Lower lobe of right lung (tissue), 2 donors: Measurements from ENCODE around the gene PRKCH. TPM values are rescaled to one million over a fixed set of nuclear protein-coding genes. Genes with fewer than 3 reads are reported as not detected.
"Not testable (repeated sequence)": the region's sequence is repeated elsewhere in the genome, so short reads cannot be mapped to it uniquely, and the experiment has no call there.

Experiments
- ATAC-seq, 2 donors: fragments of 200-7000 bp; cut with Tn5 transposase; one replicate each; pipeline ENCODE4 v1.9.1; 2020 to 2022; ENCODE audit warnings: mild to moderate bottlenecking in 2 of 2, moderate library complexity in 2 of 2
- DNase-seq: peaks from one replicate; pipeline ENCODE4 v3.0.0-alpha.2; 2020
- H3K27ac ChIP-seq: fragments of 200-600 bp; one replicate; pipeline ENCODE4 v1.8.0; 2022
- H3K27me3 ChIP-seq: fragments of 200-600 bp; one replicate; pipeline ENCODE4 v1.8.0; 2022; ENCODE audit warnings: low read depth
- H3K36me3 ChIP-seq: fragments of 200-600 bp; one replicate; pipeline ENCODE4 v1.8.0; 2022; ENCODE audit warnings: mild to moderate bottlenecking
- H3K4me1 ChIP-seq: fragments of 200-600 bp; one replicate; pipeline ENCODE4 v1.8.0; 2022
- H3K4me3 ChIP-seq: fragments of 200-600 bp; one replicate; pipeline ENCODE4 v1.8.0; 2022; ENCODE audit warnings: mild to moderate bottlenecking
- H3K9me3 ChIP-seq: fragments of 200-600 bp; one replicate; pipeline ENCODE4 v1.8.0; 2022
- intact Hi-C: fragments of 100-400 bp; cut with DNase I; formaldehyde crosslinking; loops from one replicate; pipeline ENCODE4 v1.11.0; 2022
- total RNA-seq: library from RNA; stranded (reverse); fragmentation: NEBNext Ultra II Directional; extraction: Animal tissue kit (Norgen Biotek cat#: 25700); gene quantifications from one replicate; pipeline ENCODE4 v1.2.1, GENCODE V29; 2021
- TF ChIP-seq, protein P1 (sequence below): fragments of 200-600 bp; IDR thresholded peaks from one replicate; pipeline ENCODE4 v1.8.0; 2022; ENCODE audit warnings: antibody characterized with exemption, mild to moderate bottlenecking
- donor health status: DM: no; HTN: yes; CAD: no; lungs with severe emphysema.

PRKCH gene
- total RNA-seq, 1 donor from 2014 or later = 60.9 TPM

DNA sequence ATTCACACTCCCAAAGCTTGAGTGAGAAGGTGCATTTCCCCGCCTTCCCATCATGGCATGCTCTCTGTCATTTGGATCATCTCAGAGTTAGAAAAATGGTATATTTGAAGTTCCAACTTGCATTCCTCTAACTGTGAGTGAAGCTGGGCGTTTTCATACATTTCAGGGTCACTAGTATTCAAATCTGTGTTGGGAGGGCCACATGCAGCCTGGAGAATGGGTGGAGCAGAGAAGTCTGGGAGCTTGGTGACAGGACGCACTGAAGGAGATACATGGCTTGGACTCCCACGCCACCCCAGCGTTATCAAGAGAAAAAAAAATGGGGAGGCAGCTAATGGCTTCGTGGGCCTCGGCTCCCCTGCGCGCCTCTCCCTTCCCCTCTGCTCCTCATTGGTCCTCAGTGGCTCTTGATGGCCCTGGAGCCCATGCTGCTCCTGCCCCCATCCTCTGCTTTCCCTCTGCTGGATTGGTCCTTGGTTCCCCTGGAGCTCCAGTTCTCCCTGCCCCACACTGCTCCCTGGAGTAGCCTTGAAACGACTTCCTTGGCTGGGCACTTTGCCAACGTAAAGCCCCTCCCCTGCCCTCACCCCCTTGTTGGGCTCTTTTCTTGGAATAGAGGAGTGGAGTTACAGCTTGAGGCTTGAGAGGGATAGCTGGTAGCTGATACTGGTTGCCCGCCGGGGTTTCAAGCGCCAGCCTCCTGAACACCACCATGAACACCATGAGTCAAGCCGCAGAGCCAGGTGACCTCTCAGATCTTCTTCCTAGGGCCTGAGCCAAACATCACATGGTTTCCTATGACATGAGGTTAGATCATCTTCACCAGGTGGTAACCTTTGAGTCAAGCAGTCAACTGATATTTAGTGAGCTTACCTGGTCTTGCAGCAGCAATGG lies 139.6 kb downstream of the PRKCH start:
- Histone ChIP-seq H3K9me3 (no peaks in the 10 kb centered on the region), H3K4me1 (peaks cover 7% of the 10 kb centered on the region), H3K27me3 (no peaks in the 10 kb centered on the region), H3K36me3 (peaks cover 25% of the 10 kb centered on the region), H3K27ac (no peak overlapping the region), H3K4me3 (no peak overlapping the region)
- no peak for DNase-seq
- intact Hi-C loops = loop anchor here (10.0 kb wide), 2 partner anchors 274 to 374 kb away; no protein-coding TSS in a partner anchor
- ATAC-seq = peak in 1 of 2 donors; percentile 27
- TF ChIP-seq, protein P1, sequence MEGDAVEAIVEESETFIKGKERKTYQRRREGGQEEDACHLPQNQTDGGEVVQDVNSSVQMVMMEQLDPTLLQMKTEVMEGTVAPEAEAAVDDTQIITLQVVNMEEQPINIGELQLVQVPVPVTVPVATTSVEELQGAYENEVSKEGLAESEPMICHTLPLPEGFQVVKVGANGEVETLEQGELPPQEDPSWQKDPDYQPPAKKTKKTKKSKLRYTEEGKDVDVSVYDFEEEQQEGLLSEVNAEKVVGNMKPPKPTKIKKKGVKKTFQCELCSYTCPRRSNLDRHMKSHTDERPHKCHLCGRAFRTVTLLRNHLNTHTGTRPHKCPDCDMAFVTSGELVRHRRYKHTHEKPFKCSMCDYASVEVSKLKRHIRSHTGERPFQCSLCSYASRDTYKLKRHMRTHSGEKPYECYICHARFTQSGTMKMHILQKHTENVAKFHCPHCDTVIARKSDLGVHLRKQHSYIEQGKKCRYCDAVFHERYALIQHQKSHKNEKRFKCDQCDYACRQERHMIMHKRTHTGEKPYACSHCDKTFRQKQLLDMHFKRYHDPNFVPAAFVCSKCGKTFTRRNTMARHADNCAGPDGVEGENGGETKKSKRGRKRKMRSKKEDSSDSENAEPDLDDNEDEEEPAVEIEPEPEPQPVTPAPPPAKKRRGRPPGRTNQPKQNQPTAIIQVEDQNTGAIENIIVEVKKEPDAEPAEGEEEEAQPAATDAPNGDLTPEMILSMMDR = no peak

DNA sequence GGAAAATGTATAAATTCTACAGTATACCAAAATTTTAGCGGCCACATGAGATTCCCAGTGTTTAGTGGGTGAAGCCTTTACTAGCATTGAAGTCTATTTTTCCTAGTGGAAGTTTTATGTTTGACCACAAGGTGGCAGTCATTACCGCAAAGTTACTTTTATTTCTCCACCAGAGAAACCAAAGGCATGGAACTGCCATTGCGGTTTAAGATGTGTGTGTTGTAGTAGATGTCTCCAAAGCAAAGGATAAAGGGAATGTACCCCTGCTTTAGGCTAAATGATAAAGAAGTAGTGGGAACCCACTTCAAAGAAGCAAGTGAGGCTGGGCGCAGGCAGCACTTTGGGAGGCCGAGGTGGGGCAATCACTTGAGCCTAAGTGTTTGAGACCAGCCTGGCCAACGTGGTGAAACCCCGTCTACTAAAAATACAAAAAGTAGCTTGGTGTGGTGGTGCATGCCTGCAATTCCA lies 140.5 kb downstream of the PRKCH start:
- Histone ChIP-seq H3K4me1 (peaks cover 16% of the 10 kb centered on the region), H3K27me3 (no peaks in the 10 kb centered on the region), H3K9me3 (no peaks in the 10 kb centered on the region), H3K4me3 (no peak overlapping the region), H3K36me3 (peaks cover 25% of the 10 kb centered on the region), H3K27ac (no peak overlapping the region)
- intact Hi-C loops = loop anchor here (10.0 kb wide), 2 partner anchors 273 to 373 kb away; no protein-coding TSS in a partner anchor
- no peak for DNase-seq
- TF ChIP-seq, protein P1 = peak; percentile 79
- peak; percentile 62 to 69 for ATAC-seq

DNA sequence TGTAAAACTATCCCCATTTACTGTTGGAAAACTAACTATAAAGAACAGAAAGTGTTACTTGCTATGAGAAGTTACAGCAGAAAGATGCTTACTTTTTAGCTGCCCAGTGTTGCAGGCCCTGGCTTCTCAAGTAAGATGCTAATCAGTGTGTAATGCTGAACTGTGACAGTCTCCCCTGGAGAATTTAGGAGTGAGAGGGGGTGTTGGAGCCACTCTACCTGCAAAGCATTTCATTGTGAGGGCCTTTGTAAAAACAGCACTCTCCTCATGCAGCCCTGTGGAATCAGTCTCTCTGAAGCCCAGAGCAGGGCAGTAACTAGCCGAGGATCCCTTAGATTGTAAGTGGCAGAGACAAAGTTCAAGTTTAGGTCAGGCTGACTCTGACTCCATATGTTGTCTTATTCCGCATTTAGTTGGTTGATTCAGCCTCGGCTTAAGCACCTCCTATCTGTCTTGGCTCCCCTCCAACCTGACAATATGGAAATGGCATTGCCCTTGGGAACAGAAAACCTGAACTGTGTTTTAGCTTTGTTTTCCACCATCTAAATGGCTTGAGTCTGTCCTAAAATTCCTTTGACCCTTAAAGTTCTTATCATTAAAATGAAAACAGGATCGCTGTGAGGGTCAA lies 141.3 kb downstream of the PRKCH start:
- intact Hi-C loops = loop anchor here (10.0 kb wide), 2 partner anchors 272 to 372 kb away; no protein-coding TSS in a partner anchor
- no peak overlapping the region for H3K4me3 ChIP-seq
- no peaks in the 10 kb centered on the region for H3K9me3 ChIP-seq
- DNase-seq = no peak
- no peak for ATAC-seq
- TF ChIP-seq, protein P1 = no peak
- H3K27me3 ChIP-seq = no peaks in the 10 kb centered on the region
- peaks cover 17% of the 10 kb centered on the region for H3K36me3 ChIP-seq
- H3K27ac ChIP-seq = no peak overlapping the region
- H3K4me1 ChIP-seq = peaks cover 25% of the 10 kb centered on the region

DNA sequence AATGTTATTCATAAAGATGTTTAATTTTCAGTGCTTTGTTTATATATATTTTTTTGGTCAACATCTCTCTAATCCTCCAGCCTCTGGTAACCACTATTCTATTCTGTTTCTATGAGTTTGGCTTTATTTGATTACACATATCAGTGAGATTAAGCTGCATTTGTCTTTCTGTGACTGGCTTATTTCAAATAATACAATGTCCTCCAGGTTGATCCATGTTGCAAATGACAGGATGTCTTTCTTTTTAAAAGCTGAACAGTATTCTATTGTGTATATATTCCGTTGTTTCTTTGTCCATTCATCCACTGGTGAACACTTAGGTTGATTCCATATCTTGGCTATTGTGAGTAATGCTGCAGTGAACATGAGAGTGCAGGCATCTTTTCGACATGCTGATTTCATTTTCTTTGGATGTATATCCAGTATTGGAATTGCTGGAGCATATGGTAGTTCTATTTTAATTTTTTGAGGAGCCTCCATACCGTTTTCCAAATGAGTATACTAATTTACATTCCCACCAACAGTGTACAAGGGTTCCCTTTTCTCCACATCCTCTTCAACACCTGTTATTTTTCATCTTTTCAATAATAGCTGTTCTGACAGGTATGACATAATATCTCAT lies 142.4 kb downstream of the PRKCH start:
- no peak for DNase-seq
- Histone ChIP-seq H3K36me3 (peaks cover 6% of the 10 kb centered on the region), H3K27ac (no peak overlapping the region), H3K9me3 (no peaks in the 10 kb centered on the region), H3K27me3 (no peaks in the 10 kb centered on the region), H3K4me1 (peaks cover 36% of the 10 kb centered on the region), H3K4me3 (no peak overlapping the region)
- intact Hi-C loops = loop anchor here (10.0 kb wide), 2 partner anchors 271 to 371 kb away; no protein-coding TSS in a partner anchor
- TF ChIP-seq, protein P1 = no peak
- ATAC-seq = no peak

DNA sequence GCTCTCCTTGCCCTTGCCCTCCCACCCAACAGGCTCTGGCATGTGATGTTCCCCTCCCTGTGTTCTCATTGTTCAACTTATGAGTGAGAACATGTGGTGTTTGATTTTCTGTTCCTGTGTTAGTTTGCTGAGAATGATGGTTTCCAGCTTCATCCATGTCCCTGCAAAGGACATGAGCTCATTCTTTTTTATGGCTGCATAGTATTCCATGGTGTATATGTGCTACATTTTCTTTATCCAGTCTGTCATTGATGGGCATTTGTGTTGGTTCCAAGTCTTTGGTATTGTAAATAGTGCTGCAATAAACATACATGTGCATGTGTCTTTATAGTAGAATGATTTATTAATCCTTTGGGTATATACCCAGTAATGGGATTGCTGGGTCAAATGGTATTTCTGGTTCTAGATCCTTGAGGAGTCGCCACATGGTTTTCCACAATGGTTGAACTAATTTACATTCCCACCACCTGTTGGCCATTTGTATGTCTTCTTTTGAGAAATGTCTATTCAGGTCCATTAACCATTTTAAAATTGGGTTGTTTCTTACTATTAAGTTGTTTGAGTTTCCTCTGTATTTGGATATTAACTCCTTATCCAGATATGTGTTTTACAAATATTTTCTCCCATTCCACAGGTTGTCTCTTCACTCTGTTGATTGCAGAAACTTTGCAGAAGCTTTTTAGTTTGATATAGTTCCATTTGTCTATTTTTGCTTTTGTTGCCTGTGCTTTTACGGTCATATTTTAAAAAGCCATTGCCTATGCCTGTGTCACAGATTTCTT lies 143.4 kb downstream of the PRKCH start:
- peaks cover 45% of the 10 kb centered on the region for H3K4me1 ChIP-seq
- not testable (repeated sequence) for H3K36me3 ChIP-seq, H3K27me3 ChIP-seq, H3K27ac ChIP-seq, H3K4me3 ChIP-seq, H3K9me3 ChIP-seq, ATAC-seq, DNase-seq
- intact Hi-C loops = loop anchor here (10.0 kb wide), 2 partner anchors 270 to 370 kb away; no protein-coding TSS in a partner anchor
